Measurements from ENCODE around the gene GLIS1. TPM values are rescaled to one million over a fixed set of nuclear protein-coding genes. Genes with fewer than 3 reads are reported as not detected.

GLIS1 gene
- total RNA-seq, 1 experiment from 2014 or later, result 0.13 TPM

DNA sequence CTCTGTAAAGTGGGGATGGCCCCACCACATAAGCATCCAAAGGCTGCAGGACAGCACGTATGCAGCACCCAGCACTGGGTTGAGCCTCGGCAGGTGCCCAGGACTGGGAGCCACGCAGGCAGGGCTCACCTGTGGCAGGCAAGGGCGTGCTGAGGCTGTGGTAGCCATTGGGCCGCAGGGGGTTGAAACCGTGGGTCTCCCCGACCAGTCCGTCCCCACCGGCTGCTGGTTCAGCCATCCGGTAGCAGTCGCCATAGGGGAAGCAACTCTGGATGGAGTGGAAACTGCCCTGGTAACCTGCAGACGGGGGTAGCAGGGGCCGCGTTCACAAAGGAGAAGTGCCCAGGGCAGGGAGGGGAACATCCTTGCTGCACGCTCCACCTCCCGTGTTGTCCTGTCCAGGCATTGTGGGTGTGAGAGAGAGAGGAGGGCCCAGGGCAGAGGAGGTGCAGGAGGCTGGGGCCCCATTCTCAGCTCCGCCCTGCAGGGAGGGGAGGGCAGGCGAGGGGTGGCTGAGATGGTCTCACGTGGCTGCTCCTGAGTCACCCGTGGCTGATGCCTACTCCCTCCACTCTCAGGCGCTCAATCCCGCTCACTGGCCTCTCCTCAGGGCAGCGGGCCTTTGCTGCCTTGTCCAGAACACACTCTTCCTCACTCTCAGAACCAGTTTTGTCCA is 229.8 kb downstream of the GLIS1 start:
- TF ChIP-seq, protein P1, sequence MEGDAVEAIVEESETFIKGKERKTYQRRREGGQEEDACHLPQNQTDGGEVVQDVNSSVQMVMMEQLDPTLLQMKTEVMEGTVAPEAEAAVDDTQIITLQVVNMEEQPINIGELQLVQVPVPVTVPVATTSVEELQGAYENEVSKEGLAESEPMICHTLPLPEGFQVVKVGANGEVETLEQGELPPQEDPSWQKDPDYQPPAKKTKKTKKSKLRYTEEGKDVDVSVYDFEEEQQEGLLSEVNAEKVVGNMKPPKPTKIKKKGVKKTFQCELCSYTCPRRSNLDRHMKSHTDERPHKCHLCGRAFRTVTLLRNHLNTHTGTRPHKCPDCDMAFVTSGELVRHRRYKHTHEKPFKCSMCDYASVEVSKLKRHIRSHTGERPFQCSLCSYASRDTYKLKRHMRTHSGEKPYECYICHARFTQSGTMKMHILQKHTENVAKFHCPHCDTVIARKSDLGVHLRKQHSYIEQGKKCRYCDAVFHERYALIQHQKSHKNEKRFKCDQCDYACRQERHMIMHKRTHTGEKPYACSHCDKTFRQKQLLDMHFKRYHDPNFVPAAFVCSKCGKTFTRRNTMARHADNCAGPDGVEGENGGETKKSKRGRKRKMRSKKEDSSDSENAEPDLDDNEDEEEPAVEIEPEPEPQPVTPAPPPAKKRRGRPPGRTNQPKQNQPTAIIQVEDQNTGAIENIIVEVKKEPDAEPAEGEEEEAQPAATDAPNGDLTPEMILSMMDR (conservative IDR thresholded peaks at IDR 0.05; ENCODE audit: low read depth, low read length), result no peak
- BruUV-seq (replicated peaks), result no TSS peak
- Histone ChIP-seq H3K4me1 (ENCODE audit: insufficient read depth, low read length, poor library complexity, severe bottlenecking) (no peaks in the 10 kb centered on the region), H3K4me3 (ENCODE audit: low read depth, low read length, poor library complexity, severe bottlenecking) (no peak overlapping the region), H3K36me3 (ENCODE audit: insufficient read depth, low read length, poor library complexity, severe bottlenecking) (no peaks in the 10 kb centered on the region), H3K9me3 (ENCODE audit: low read depth, low read length, poor library complexity, severe bottlenecking) (no peaks in the 10 kb centered on the region), H3K27me3 (replicated peaks; ENCODE audit: insufficient read depth, low read depth, low read length, poor library complexity) (no peaks in the 10 kb centered on the region), H3K27ac (ENCODE audit: low read depth, low read length, poor library complexity, severe bottlenecking) (no peak overlapping the region)
- POLR2A ChIA-PET (ENCODE audit: low non-redundant PET), result interaction anchor here (0.5 kb wide), 1 partner anchor 20 kb away, joined by 5 read pairs; no protein-coding TSS in a partner anchor
- intact Hi-C loops (cut with micrococcal nuclease; ENCODE audit: unreplicated experiment), result no loop called here
- DNase-seq (ENCODE audit: low spot score), result no peak
- CTCF ChIA-PET, result no interaction called here

DNA sequence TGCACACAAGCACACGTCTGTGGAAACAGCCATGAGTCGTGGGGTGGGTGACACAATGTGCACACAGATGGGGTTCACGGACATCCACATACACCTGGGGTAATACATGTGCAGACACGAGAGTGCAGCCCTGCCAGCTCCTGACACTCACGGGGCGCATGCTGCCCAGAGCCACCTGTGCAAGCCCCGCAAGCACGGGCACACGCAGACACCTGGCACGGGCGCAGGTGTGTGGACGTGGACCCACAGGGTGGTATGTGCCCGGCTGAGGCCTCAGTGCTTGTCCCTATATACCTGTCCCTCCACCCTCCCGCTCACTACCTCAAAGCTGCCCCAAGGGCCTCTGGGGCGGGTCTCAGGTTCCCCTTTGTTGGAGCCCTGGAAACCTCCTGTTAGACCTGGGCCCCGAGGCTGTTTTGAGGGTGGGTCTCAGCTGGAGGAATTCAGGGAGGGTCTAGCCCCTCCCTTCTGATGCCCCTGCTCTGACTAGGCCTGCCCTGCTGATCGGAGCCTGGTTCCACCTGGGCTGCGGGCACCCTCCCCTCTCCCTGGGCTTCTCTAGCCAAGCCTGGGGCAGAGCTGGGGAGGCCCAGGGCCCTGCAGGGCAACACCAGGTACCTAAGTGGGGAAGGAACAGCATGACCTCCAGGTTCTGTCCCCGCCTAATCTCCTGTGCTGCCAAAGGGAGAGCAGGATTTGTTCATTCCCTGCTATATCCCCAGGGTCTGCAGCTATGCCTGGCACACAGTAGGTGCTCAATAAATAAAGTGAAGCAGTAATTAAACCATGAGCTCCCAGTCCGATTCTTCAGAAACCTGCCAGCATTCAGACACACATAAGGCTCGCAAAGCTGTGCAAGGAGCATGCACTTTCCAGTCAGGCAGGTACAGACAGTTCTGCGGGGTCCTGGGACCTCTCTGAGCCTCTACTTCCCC is 230.6 kb downstream of the GLIS1 start:
- TF ChIP-seq EZH2 (IDR thresholded peaks at IDR 0.05; ENCODE audit: borderline replicate concordance, low read depth, low read length, poor library complexity, severe bottlenecking), result no peak
- TF ChIP-seq, protein P1 (conservative IDR thresholded peaks at IDR 0.05; ENCODE audit: low read depth, low read length), result no peak
- Histone ChIP-seq H3K36me3 (ENCODE audit: insufficient read depth, low read length, poor library complexity, severe bottlenecking) (no peaks in the 10 kb centered on the region), H3K4me1 (ENCODE audit: insufficient read depth, low read length, poor library complexity, severe bottlenecking) (no peaks in the 10 kb centered on the region), H3K27me3 (replicated peaks; ENCODE audit: insufficient read depth, low read depth, low read length, poor library complexity) (no peaks in the 10 kb centered on the region), H3K9me3 (ENCODE audit: low read depth, low read length, poor library complexity, severe bottlenecking) (no peaks in the 10 kb centered on the region), H3K4me3 (ENCODE audit: low read depth, low read length, poor library complexity, severe bottlenecking) (no peak overlapping the region), H3K27ac (ENCODE audit: low read depth, low read length, poor library complexity, severe bottlenecking) (no peak overlapping the region)
- no TSS peak for BruUV-seq (replicated peaks)
- no peak for DNase-seq (ENCODE audit: low spot score)
- intact Hi-C loops (cut with micrococcal nuclease; ENCODE audit: unreplicated experiment), result no loop called here
- CTCF ChIA-PET, result no interaction called here
- POLR2A ChIA-PET (ENCODE audit: low non-redundant PET), result no interaction called here

DNA sequence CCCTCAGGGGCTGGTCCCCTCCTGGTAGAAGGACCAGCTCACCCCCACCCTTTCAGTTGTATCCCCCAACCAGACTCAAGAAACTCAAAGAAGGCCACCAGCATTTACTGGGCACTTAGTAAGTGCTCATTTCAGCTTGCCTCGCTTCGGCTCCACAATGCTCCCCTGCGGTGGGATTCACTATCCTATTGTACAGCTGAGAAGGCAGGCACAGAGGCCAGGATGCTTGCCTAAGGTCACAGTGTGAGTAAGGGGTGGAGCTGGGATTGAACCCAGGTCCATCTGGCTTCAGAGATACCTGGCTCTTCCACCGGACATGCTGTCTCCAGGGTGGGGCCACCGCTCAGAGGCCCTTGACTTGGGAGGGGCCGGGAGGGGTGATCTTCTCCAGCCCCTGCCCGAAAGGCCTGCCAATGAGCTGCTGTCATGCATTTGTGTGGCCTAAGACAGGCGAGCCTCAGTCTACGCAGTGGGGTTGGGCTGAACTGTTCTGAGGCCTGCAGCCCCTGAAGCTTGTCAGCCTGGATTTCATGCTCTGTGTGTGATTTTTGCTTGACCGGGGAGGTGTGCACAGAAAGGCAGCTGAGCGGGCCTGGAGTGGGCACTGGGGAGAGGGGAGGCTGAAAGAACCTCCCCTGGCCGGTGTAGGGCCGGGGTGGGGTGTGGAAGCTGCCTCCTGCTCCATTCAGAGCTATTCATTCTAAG is 231.7 kb downstream of the GLIS1 start:
- Histone ChIP-seq H3K27me3 (replicated peaks; ENCODE audit: insufficient read depth, low read depth, low read length, poor library complexity) (no peaks in the 10 kb centered on the region), H3K4me1 (ENCODE audit: insufficient read depth, low read length, poor library complexity, severe bottlenecking) (no peaks in the 10 kb centered on the region), H3K27ac (ENCODE audit: low read depth, low read length, poor library complexity, severe bottlenecking) (no peak overlapping the region), H3K4me3 (ENCODE audit: low read depth, low read length, poor library complexity, severe bottlenecking) (no peak overlapping the region), H3K9me3 (ENCODE audit: low read depth, low read length, poor library complexity, severe bottlenecking) (no peaks in the 10 kb centered on the region), H3K36me3 (ENCODE audit: insufficient read depth, low read length, poor library complexity, severe bottlenecking) (no peaks in the 10 kb centered on the region)
- DNase-seq (ENCODE audit: low spot score), result no peak
- ChIA-PET CTCF (no interaction called here), POLR2A (ENCODE audit: low non-redundant PET) (no interaction called here)
- intact Hi-C loops (cut with micrococcal nuclease; ENCODE audit: unreplicated experiment), result no loop called here
- TF ChIP-seq EZH2 (IDR thresholded peaks at IDR 0.05; ENCODE audit: borderline replicate concordance, low read depth, low read length, poor library complexity, severe bottlenecking), result no peak
- TF ChIP-seq, protein P1 (conservative IDR thresholded peaks at IDR 0.05; ENCODE audit: low read depth, low read length), result no peak
- no TSS peak for BruUV-seq (replicated peaks)

Data from A673 (cell line).